ENCODE measurements around the gene TNFSF15.
A peak's percentile ranks its signal among the peaks of the same experiment; 100 is the strongest.

The TNFSF15 gene

DNA sequence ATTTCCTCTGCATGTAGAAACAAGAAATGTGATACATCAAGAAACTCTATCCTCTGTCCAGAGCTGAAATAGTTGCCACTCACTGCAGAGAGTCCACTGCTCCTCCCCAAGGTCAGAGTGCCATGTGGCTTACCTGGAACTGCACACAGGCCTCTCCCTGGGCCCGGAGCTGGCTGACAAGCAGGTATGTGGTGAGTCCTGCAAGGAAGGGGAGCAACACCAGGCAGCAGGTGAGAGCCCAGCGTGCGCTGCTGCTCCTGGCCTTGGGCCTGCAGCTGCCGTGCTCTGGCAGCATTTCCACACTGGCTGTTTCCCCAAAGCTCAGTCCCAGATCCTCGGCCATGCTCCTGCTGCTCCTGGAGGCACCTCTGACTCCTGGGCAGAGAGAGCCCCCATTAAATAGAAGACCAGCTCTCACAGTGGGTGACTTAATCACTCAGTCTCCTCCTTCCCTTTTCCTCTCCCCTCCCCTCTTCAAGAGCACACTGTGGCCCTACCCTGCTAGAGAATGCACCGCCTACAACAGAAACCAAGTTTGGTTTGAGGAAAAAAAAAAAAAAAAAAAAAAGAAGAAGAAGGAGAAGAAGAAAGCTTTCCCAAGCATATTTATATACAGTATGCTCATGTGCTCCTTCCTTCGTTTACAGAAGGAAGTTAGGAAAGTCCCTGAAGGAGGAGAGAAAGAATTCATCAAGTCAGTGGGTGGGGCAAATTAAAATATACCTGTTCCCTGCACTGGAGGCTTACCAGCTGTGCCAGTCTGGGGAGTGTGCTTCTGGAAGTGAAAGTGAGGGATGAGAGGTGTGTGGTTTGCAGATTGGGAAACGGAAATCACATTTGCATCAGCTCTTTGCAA is at the start of gene TNFSF15:
Gene TNFSF15 (minus strand): TSS at position 370 of the 856 bp plus-strand sequence. CDS start 27 bp downstream, at position 343.
- peak; percentile 3 for DNase-seq

DNA sequence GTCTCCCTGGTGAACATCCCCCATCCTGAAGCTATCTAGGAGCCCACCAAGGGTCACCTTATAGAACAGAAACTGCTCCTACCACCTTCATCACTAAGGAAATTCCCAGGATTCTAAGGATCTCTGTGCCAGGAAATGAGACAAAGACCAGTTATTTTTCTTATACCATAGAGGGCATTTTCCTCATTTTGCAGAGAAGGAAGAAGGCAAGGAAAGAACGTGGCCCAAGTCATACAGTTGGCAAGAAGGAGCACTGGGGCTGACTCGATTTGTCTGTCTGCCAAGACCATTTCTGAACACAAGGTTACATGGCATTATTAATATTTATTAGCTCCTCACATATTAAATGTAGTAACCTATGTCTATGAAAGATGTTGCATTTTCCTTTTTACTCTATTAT is 49.6 kb upstream of the TNFSF15 start:
- no peak for DNase-seq

DNA sequence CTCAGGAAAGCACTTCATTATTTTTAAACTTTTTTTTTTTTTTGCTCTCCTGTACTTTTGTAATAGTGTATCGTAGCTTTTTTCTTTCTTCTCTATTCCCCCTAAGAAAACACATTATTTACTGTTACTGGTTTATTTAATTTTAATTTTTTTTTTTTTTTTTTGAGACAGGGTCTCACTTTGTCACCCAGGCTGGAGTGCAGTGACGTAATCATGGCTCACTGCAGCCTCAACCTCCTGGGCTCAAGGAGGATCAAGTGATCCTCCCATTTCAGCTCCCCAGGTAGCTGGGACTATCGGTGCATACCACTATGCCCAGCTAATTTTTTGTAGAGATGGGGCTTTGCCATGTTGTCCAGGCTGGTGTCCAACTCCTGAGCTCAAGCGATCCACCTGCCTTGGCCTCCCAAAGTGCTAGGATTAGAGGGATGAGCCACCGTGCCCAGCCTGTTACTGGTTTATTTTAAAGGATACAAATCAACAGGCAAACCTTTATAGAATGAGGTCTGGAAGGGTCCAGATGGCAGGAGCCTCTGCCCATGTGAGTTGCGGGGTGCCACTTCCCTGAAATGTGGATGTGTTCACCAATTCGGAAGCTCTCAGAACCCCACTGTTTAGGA is 49.0 kb upstream of the TNFSF15 start:
- DNase-seq: no peak

DNA sequence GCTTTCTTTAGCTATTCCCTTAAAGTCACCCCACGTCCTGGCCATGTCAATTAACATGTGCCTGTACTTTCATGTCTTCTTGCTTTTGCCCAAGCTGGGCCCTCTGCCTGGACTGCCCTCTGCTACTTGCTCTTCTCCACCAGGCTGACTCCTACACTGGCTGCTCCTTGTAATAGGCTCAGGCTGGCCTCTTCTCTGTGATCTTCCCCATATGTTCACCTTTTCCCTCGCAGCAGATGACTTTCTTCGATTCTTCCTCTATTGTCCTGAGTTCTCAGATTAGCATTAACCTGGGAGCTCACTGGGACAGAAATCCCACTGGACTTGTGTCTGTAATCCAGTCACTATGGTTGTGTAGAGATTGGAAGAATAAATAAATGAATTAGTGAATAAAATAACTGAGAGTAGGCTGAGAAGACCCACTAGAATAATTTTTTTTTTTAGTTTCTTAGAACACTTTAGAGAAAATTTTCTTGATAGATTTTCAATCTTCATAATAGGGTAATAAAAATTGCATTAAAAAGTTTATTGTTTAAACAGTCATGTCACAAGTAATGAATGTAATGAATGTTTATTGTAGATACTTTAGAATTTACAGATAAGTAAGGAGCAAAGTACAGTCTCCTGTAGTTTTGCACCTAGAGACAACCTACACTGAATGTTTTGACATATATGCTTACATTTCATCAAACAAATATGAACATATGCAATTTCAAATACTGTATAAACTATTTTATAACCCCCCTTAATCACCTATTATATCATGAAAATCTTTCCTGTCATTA is 47.4 kb upstream of the TNFSF15 start:
- DNase-seq: no peak

DNA sequence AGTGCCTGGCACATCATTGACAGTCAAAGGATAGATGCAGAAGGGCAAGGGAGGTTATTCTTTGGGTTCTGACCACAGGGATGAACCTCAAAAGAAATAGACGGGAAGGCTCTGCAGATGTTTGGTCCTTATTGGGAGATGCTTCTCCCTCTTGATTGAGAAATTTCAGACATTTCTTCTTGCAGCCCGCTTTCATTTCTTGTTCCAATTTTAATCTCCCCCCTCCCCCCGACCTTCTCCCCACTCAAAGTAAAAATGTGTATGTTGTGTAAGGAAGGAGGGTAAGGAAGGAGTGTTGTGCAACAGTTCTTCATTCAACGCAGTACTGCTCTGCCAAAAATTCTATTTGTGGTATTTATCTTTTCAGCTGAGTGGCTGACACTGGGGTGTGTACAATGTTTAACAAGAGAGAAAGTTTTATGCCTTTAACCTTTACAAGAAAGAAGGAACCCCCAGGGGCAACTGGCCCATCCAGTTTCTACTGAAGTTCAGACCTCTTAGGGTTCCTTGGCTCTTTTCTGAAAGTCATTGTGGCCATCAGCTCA is 46.3 kb upstream of the TNFSF15 start:
- DNase-seq: no peak

DNA sequence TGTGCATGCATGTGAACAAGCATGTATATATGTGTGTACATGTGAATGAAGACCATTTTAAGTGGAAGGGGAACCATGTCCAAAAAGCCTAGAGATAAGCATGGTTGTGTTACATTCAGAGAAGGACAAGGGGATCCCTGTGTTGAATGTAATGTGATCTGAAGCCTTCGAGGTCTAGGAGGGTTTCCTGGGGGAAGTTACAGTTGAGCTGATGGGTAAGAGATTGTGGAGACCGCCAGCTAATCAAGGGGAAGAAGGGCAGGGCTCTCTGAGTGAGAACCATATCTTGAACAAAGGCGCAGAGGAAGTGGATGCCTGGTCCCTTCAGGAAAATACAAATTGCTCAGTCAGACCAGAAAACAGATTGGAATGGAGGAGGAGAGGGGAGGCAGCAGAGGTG is 45.5 kb upstream of the TNFSF15 start:
- DNase-seq: no peak

DNA sequence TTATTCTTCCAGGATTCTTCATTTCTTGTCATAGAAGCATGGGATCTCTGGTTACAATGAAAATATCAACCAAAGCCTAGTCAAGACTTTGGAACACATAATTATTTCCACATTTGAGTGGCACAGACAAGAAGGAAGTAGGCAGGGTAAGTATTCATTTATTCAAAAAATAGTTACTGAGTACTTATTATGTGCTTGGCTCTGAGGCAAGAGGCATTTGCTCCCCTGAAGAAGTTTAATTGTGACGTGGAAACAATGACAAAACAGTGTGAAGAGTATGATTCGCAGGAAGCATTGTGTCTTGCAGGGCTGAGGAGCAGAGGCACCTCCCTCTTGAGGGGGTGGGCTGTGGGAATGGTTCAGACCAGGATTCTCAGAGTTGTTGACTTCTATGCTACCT is 45.0 kb upstream of the TNFSF15 start:
- DNase-seq: no peak

DNA sequence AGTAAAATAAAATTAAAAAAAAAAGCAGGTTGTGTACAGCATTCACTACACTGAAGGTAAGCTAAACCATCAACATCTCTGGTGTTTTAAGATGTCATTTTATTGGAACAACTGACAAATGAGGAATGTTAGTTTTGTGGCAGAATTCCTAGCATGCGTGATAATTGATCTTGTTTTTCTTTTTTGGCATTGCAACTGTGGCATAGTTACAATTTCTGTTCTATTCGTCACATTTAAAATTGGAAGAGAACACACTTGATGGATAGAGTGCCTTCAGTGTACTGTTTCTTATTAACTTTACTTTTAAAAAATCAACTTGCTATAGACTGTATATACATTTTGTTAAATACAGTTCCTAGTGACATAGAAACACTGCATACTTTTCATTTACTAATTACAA is 43.6 kb upstream of the TNFSF15 start:
- DNase-seq: no peak

DNA sequence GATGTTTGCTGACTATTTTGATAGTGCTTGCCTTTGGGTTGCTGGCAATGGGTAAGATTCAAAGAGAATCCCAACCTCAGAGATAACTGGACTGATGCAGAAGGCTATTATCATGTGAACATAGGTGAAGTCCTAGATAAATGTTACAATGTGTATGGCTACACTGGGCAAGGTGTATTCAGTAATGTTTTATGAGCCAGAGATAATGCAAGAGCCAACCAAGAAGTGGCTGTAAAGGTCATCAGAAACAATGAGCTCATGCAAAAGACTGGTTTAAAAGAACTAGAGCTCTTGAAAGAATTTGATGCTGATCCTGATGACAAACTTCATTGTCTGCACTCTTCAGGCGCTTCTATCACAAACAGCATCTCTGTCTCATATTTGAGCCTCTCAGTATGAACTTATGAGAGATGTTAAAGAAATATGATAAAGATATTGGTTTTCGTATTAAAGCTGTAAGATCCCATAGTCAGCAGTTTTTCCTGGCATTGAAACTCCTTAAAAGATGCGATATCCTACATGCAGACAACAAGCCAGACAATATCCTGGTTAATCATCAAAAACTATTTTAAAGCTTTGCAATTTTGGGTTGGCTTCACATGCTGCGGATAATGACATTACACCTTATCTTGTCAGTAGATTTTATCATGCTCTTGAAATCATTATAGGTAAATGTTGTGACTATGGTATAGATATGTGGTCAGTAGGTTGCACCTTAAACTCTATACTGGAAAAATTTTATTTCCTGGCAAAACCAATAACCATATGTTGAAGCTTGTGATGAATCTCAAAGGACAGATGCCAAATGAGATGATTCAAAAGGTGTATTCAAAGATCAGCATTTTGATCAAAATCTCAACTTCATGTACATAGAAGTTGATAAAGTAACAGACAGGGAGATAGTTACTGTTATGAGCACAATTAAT is 41.9 kb upstream of the TNFSF15 start:
- DNase-seq: no peak

DNA sequence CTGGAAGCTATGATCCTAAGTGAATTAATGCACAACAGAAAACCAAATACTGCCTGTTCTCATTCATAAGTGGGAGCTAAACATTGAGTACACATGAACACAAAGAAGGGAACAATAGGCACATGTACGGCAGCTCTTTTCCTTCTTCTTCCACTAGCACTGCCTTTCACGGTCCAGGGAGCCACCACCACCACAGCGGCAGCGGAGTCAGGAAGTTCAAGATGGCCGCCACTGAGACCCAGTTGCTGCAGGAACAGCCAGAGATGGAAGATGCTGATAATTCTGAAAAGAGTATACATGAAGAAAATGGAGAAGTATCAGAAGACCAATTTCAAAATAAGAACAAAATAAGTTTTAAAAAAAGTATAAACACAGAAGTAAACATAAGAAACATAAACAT is 39.5 kb upstream of the TNFSF15 start:
- no peak for DNase-seq

DNA sequence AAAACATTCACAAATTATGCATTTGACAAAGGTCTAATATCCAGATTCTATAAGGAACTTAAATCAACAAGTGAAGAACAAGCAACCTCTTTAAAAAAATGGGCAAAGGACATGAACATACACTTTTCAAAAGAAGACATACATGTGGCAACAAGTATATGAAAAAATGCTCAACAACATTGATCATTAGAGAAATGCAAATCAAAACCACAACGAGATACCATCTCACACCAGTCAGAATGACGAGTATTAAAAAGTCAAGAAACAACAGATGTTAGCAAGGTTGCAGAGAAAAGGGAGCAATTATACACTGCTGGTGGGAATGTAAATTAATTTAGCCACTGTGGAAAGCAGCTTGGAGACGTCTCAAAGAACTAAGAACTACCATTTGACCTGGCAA is 38.9 kb upstream of the TNFSF15 start:
- no peak for DNase-seq

DNA sequence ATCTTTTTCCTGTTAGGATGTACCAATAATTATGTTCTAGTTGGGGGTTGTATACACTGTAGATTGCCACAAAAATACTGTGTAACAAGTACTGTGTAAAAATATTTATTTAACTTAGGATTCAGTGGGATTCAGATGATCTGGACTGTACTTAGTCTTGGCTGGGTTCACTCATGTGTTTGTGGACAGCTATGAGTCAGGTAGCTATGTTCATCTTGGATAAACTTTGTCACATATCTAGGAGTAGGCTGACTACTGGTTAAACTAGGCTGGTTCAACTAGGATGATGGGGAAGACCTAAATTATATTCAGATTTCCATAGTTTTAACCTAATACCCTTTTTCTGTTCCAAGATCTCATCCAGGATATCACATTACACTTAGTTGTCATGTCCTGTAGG is 32.1 kb upstream of the TNFSF15 start:
- no peak for DNase-seq

DNA sequence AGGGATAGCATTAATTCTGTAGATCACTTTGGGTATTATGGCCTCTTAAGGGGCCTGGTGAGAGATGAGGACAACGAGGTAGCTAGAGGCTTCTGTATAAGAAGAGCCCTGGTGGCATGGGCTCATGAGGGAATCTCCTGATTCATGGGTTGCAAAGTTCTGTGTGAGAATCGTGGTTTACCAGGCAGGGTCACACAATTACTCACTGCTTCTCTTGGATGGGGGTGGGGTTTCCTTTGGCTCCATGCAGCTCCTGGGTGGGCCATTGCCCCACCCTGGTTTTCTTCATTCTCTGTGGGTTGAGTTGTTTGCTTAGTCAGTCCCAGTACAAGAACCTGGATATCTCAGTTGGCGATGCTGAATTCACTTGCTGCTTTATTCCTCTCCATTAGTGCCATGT is 30.9 kb upstream of the TNFSF15 start:
- no peak for DNase-seq

DNA sequence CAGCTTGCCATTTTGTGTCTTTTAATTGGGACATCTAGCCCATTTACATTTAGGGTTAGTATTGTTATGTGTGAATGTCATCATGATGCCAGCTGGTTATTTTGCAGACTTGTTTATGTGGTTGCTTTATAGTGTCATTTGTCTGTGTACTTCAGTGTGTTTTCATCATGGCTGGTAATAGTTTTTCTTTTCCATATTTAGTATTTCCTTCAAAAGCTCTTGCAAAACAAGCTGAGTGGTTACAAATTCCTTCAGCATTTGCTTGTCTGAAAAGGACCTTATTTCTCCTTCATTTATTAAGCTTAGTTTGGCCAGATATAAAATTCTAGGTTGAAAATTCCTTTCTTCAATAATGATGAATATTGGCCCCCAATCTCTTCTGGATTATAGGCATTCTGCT is 28.5 kb upstream of the TNFSF15 start:
- no peak for DNase-seq

DNA sequence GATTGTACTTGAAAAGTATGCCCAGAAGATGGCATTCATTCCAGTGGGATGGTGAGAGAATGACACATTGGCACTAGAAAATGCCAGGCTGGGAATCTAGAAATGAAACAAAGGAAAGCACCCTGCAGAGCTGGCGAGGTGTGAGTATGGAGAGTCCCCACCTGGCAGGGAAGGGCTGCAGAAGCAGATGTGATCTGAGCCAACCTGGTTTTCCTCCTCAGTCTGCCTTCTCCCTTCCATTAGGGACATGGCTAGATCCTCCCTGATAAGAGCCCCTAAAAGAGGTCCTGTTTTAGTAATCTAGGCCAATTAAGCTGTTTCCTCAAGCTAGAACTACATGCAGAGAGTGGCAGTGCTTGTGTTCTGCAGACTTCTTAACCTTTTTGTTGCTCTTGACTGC is 24.7 kb upstream of the TNFSF15 start:
- DNase-seq: no peak

DNA sequence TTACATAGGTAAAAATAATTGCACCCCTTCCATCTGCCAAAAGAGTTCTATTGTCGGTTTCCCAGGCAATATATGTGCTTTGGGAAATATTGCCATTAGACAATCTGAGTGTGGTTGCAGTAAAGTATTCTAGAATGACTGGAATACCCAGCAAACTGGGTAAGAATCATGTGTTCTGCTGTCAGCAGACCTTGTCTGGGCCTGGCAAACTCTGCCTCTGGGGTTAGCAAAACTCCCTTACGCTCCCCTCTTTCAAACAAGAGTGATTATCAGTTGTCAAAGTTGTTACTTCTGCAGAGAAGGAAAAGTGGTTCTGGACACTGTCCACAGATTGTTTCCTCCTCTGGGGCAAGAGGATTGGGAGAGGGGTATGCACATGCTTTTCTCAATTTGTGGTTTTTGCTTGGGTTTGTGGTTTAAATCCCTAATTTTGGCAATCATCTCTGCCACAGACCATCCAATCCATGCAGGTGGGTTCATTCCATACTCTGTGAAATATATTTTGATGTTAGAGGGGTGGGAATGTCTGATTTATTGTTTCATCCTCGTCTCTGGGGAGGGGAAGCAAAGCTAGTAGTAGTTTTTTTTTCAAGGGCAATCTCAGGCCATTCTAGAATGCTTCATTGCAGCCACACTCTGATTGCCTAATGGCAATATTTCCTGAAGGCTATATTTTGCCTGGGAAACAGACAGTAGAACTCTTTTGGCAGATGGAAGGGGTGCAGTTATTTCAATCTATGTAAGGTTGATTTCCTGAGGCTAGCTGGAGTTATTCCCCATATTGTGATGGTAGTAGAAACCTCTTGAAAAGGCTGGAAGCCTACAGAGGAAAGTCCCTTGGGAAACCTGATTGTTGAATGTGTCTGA is 24.0 kb upstream of the TNFSF15 start:
- DNase-seq: no peak

DNA sequence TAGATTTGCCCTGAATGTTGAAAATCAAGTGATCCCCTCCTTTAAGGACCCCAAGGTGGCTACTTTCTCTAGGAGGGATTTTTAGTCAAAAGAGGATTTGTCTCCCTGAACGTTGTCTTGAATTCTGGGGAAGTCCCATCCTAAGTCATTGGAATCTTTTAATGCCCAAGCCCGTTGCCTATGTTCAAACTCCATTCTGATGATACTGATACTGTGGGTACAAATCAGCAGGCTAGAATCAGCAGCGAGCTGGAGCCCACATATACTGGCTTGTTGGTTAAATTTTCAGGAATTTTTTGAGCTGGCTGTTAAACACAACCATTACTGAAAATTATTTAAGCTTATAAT is 22.4 kb upstream of the TNFSF15 start:
- no peak for DNase-seq

DNA sequence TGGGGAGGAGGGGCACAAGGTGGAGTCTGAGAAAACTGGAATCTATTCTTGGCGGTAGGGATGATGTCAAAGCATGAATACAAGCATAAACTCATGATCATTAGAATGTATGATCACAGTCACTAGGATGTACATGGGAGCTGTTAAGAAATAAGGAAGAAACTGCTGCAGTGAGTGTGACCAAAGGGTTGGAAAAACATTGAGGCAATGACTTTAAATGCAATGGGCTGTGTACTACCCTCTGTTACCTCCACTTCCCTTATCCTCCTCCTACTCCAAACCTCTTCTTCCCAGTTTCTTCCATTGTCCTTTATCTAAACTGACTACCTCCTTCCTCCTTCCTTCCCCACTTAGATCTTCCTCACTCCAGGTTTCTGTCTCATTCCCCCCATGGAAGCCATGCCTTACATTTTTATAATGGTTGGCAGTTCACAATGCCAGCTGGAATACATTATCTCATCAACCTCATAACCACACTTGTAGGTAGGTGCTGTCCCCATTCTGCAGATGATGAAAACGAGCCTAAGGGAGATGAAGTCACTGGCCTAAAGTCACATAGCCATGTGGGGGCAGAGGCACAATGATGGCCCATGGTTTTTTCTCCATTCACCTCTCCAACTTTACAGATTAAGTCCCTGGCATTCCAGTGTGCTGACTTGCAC is 21.9 kb upstream of the TNFSF15 start:
- no peak for DNase-seq

DNA sequence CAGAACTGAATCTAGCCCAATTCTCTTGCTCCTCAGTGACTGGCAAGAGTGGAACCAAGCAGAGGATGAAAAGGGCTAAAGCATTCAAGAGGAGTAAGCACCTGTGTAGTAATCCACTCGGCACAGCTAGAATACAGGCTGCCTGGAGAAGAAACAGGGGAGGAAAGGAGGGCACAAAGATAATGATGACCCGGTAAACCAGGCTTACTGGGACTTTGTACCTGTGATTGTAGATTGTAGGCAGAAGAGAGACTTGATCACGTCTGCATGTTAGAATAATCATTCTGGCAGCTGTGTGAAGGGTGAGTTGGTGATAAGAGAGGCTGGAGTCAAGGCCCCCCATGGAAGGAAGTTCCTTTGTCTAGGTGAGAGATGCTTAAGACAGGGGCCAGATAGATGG is 20.6 kb upstream of the TNFSF15 start:
- DNase-seq: no peak

DNA sequence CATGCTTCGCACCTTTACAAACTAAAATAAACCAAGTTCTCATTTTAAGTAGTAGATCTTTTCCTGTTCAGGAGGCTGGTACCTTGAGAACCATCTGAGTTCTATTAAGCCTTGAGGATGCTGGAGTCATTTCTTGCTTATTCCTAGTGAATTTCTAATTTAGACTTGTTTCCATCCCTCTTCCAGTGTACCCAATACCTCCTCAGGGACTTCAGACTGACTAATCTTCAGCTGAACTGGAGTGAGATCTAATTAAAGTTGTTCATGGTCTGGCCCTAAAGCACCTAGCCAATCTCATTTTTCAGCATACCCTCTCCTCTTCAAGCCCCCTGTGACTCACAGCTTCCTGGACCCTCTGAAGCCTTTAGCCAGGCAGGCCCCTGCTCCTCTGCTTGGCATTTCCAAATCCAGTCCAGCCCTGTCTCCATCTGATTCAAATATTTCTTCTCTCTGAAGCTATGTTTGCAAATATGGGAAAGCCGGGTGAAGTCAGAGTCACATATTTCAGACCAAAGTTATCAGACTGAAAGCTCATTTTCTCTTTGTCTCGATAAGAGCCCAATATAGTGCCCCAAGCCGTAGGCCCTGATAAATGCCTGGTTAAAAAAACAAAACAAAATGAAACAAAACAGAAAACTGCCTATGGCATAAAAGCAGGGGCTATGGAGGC is 19.4 kb upstream of the TNFSF15 start:
- DNase-seq: no peak

Data from stimulated activated CD4-positive, alpha-beta T cell treated with anti-CD3 and anti-CD28 coated beads, Interleukin-4, amount 100 ng/mL, for 1 hour (primary cell).